HG02885 (cell line): ENCODE data around the gene SRRM4.

Experiments used
- ATAC-seq: cut with Tn5 transposase; IDR thresholded peaks from one replicate; pipeline ENCODE4 v1.9.1; 2021; ENCODE audit warnings: mild to moderate bottlenecking; ENCODE audit not compliant: unreplicated experiment, poor library complexity

The SRRM4 gene, protein sequence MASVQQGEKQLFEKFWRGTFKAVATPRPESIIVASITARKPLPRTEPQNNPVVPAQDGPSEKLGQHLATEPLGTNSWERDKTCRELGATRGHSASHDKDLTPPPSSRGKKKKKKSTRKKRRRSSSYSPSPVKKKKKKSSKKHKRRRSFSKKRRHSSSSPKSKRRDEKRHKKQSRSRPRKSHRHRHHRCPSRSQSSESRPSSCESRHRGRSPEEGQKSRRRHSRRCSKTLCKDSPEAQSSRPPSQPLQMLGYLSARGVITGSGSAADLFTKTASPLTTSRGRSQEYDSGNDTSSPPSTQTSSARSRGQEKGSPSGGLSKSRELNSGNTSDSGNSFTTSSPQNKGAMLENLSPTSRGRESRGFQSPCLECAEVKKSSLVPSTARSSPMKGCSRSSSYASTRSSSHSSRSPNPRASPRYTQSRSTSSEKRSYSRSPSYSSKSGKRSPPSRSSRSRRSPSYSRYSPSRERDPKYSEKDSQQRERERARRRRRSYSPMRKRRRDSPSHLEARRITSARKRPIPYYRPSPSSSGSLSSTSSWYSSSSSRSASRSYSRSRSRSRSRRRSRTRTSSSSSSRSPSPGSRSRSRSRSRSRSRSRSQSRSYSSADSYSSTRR

DNA sequence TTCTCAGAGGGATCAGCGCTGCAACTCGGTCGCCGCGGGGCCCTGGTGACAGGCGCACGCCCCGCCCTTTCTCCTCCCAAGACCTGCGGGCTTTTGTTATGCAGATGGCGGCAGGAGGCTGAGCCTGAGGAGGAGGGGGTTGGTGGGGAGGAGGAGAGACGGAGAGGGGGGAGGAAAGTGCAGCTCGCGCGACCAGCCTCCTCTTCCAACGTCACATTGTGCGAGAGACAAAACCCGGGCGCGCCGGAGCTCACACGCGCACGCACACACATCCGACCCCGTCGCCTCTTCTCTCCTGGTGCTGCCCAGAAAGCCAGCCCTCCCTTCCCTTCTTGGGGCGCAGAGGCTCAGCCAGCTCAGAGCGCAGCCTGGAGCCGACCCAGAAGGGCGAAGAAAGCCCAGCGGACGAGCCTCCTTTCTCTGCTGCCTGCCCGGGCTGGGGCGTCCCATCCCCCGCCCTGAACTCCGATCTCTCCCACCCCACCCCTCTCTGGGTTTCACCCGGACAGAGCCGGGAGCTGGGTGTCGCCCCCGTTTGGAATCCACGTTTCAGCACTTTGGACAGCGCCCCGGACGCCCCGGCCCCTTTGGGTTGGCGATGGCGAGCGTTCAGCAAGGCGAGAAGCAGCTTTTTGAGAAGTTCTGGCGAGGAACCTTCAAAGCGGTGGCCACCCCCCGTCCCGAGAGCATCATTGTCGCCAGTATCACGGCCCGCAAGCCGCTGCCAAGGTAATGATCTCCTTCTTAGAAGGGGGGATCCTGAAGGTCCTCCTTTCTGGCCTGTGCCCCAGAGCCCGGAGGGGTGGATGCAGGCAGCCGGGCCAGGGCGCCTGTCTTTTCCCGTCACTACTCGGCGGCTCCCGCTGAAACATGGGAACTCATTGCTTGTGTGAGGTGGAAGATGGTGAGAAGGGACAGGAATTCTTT lies at the start of gene SRRM4:
Gene SRRM4, plus strand, starts transcription at position 257 of the 927 bp plus-strand sequence. Its CDS starts 342 bp downstream, at position 599.
- no peak for ATAC-seq

DNA sequence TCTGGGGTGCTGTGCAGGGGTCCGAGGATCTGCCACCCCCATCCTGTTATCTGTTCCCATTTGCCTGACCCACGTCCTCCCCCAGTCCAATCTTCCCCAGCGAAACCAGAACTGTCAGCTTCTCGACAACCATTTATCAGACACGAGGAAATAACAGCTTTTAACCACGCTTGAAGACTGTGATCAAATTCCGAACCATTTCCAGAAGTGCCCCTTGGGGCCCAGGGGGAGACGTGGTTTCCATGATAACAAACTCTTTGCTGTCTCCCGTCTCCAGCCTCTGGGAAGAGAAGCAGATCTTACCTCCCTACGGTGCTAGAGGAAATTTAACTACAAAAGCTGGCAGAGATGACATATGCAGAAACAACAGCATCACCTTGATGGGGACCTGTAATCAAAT lies 35.1 kb upstream of the SRRM4 start:
- no peak for ATAC-seq

DNA sequence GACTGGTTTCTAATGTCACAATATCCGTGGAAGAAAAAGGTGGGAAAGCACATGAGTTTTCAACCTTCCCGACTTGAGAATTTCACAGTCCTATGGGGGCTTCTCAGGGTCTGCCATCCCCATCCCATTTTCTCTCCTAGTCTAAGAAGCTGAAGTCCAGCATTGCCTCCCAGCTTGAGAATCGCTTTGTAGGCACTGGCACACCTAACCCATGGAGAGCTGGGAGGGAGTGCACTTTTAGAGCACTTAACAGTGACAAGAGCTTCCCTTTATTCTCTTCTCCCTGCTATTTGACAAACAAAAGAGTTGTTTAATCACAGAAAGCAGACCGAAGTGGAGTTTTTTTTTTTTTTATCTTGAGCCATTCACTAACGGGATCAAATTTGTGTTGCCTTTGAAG lies 22.8 kb upstream of the SRRM4 start:
- no peak for ATAC-seq

DNA sequence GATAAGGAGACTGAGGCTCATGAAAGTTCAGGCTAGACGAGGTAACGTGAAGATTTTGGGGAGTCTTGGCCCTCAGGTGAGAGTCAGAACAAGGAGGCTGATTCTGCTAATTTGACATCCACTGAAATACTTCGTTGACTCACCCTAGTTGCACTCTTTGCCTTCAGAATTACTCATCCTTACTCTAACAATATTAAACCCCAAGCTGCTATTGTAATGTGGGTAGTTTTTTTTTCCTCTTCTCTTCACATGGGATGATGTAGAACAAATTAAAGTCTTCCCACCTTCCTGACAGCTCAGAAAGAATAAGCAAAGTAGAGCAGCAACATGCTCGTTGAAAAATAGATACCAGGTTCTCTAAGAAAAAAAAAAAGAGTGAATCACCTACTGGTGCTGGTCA lies 22.0 kb upstream of the SRRM4 start:
- no peak for ATAC-seq

DNA sequence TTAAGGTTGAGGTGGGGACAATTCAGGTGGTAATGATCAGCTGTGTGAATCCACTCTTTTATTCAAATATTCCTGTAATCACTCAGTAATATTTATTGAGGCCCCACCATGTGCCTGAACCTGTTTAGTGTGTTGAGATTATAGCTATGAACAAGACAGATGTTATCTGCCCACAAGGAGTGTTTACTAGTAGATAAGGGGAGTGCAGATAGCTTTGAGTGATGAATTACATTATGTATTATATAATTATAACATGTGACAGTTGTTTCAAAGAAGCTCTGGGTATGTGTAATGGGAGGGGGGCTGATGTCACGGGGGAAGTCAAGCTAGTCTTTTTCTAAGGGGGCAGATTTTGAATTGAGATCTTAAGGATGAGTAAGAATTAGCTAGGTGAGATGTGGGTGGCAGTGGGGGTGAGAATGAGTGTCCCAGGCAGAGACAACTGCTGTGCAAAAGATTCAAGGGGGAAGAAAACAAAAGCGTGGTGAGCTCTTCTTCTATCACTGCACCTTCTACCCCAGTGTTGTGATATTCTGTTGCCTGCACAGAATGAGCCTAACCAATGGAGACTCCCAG lies 21.3 kb upstream of the SRRM4 start:
- ATAC-seq = no peak

DNA sequence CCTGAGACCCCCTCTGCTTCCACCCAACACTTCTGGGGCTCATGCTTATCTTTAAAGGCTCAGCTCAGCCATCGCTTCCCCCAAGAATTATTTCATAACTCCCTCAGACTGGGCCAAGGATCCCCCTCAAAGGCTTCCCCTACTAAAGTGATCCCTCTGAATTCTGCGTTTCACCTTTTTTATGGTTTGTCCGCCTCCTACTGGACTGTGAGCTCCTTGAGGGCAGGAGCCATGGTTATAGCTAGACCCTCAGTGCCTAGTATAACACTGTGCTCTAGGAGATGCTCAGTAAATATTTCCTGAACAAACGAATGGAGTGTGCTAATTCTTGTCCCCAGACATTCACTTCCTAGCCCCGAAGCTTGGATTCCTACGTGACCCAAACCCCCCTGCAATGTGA lies 20.5 kb upstream of the SRRM4 start:
- ATAC-seq = no peak

DNA sequence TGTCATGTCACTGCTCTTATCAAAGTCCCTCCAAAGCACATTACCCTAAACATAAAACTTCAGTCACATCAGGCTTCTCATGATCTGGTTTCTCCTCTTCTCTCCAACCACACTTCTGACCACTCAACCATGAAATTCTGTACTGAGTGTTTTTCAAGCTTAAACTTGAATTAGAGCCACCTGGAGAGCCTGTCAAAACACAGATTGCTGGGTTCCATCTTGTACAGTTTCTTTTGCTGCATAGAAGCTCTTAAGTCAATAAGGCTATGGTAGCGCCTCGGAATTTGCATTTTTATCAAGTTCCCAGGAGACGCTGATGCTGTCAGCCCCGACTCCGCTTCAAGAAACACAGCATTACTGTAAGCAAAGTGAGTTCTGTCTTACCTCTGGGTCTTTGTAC lies 16.4 kb upstream of the SRRM4 start:
- no peak for ATAC-seq

DNA sequence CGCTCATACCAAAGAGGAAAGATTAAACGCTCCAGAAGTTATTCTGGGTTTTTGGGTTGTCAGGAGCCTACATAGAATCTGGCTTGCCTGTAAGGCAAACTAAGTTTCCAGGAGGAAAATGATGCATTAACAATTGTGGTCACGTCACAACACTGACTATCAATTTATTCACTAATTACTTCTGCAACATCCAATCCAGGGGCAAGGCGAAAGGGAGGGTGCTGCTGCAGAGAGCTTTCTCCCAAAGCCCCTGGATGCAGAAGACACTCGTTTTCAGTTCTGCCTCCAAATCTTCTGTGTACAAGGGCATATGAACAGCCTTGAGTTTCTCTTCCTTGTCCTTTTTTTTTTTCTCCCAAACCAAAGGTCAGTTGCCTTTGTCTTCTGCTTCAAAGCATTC lies 10.5 kb upstream of the SRRM4 start:
- no peak for ATAC-seq

DNA sequence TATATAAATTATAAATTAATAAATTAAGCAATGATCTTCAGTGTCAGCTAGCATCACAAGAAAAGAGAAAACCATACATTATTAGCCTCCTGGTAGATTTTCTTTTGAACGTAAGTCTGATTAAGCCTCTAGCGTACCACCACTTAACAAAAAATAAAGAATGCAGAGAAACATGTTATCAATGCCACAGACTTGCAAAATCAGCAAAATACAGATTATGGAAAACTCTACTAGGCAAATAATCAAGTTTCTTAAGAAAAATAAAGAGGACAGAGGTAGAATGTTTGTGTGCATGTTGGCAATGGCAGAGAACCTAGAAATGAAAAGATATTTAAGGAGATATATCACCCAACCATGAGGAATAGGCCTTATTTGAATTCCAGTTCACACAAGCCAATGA lies 8.4 kb upstream of the SRRM4 start:
- no peak for ATAC-seq

DNA sequence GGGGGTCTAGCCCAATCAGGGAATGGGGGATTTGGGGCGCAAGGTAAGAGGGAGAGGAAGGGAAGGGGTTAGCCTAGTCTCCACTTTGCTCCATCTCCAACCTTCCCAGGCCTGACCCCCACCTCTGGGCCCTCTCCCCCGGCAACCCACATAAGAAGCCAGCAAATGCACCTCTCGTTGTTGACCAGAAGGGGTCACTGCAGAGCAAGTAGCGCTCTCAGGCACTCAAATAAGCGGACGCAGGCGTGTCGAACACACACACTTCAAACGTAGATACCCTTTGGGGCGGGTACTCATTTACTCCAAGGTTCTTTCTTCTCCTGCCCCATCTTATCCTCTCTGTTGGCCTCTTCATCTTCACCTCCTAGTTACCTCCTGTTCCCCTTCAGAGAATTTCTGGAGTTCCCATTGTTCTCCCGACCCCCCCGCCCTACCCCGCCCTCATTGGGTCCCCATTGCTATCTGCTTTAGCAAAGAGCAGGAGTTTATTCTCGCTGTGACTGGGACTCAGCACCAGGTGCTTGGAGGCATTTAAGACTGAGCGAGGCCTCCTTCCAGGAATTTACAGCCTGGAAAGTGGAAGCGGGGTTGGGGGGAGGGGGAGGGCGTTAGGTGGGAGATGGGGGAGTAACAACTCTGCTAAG lies 1.5 kb upstream of the SRRM4 start:
- peak; percentile 48 for ATAC-seq

DNA sequence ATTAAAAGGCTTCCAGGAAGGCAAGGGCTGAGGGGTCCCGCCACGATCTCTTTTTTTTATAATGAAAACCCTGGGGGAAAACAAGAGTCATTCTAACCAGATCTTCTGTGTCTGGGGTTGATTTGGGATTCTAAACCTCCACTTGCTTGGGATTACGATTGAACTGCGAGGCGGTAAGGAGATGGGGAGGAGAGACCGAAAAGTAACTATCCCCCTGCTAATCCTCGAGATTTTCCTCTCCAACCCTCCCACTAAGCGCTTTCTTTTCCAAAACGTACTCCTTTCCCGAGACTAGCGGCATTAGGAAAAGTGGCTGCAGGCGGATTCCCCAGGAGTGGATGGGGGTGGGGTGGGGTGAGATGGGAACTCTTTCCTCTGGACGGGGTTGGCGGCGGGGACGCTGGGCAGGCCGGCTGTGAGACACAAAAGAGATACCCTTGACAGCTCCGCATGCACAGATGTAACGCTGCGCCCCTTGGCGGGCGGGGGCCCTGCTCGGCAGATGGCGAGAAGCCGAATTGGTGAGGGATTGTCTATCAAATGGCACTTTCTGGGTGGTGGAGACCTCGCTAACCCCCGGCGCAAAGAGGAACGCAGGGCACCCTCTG lies 830 bp upstream of the SRRM4 start:
- no peak for ATAC-seq

DNA sequence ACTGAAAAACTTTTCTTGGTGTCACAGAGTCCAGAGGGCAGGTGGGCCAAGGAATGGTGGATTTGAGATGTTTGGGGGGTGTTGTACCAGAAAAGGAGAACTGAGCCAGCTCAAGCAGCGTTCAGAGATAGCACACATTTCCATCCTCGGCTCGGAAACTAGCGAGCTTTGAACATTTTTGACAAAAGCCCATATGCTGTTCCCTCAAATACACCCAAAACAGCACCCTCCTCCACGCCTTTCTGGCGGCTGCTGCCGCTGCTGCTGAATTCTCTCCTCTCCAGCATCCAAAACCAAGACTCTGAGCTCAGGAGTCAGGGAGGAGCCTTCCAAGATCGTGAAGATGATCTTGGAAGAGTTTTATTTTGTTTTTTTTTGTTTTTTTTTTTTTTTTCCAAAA lies 961 bp downstream of the SRRM4 start:
- ATAC-seq = no peak

DNA sequence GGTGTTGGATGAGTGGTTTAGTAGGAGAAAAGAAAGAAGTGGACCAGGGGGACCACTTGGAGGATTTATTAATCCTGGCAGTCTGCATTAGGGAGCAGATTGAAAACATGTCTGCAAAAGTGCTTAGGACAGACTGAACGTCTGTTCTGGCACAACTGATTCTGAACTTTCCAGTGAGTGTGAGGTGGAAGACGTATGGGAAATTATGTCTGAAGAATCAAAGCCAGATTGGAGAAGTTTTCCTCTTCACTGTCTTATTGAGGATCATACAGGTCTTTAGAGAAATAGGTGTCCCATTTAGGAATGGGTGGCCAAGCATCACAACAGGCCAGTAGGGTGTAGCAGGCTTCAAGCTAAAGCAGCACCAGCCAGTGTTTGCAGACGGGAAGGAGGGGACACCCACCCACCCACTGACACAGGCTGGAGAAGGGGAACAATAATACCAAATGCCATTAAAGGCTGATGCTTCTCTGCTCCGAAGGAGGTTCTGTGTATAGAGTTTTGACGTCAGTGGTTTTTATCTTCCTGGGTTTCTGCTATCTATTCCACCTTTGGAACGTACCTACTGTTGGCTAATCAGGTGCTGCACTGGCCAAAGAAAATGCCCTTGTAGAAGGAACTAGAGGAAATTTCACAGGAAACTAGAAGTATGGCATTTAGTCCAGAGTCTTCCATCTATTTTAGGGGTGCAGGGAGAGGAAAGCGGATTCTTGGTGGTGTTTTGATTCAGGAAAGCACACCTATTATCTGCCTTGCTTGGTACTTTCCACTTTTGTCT lies 1.8 kb downstream of the SRRM4 start:
- ATAC-seq = no peak

DNA sequence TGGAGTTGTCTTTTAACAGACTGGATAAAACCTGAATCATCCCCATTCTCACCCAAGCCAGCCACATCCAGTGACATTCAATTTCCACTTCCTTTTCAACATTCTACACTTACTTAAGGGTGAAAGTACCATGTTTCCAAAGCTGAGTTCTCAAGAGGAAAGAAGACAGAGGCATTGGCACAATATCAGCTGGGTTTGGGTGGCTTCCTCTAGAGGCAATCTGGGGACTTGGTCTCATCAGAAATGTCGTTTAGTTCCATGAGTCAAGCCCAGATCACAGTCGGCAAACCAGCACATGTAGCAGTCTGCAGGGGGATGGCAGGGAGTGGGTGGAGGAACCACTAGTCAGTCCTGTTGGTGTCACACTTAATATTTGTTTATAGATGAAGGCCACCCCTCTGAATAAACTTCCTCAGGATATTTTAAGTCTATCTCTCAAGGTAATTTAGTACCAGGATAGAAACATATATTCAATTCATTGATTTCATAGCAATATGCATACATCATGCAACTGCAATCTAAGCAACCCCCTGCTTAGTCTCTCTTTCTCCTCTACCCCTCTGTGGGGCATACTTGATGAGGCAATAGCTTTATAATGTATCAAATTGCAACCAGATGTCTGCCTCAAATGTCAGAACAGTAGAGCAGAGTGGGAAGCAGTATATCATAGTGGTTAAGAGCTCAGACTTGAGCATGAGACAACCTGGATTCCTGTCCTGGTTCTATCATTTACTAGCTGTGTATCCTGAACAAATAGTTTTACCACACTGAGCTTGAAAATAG lies 3.0 kb downstream of the SRRM4 start:
- no peak for ATAC-seq

DNA sequence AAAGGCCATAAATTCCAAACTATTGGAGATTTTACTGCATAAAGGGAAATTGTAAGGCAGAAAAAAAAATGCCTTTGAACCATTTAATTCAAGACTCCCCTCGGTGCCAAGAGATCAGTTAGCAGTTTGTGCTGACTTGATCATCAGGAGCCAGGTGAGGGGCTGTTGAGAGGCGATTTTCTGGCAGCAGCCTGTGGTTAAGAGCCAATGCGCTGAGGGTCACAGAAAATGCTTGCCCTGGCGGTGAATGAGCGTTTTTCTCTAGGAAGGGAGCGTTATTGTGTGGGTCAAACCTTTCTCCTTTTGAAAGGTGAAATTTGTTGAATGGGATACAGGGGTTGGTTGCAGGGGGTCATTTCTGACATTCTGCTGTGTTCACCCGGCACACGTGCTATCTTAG lies 4.7 kb downstream of the SRRM4 start:
- no peak for ATAC-seq

DNA sequence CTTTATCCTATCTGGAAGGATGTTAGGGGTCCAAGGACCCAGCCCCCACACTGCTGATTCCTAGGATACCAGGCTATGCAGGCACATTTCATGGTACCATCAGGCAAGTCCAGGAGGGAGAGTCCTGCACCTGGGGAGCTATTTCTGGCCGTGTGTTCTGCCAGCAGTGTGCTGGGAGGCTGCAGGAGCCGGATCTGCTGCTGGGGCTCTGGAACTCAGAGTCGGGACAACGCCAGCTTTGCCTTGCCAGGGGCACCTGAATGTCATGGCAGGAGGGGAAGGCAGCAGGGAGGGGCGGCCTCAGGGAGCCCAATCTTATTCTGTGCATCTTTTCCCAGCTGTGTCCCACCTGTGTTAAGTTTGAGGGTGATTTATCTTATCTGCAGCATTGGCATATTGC lies 17.8 kb downstream of the SRRM4 start:
- no peak for ATAC-seq

DNA sequence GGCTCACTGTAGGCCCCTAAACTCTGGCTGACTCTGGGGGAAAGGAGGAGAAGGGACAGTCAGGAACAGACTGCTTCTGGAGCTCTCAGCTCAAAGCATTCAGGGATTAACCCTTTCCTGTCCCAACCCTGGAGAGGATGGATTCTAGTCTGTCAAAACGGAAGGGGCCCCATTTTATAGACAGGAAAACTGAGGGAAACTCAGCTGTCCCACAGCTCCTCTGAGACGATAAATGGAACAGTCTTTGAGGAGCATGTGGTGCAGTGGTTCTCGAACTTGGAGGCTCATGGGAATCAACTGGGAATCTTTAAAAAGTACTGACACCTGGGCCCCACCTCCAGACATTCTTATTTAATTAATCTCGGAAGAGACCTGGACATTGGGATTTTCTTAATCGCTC lies 23.7 kb downstream of the SRRM4 start:
- no peak for ATAC-seq

DNA sequence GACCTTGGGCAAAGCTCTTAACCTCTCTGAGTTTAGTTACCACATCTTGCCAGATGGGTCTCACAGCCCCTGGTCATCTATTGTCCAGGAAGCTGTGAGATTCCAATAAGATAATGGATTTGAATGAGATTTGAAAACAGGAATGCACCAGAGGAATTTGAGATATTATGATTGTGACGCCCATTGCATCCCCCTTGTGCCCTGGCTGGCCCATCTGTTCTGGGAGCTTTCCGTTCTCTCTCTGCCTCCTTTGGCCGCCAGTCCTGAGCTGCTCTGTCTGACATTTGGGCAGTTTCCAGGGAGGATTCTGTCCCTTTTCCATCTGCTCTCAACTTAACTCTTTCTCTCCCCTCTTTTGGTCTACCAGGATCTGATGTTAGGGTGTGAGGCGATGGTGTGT lies 24.6 kb downstream of the SRRM4 start:
- no peak for ATAC-seq
